Tibial artery (tissue), 4 donors: ENCODE measurements around the gene ZAP70.

Source experiments
- DNase-seq, 2 donors: peaks; one replicate each; pipeline ENCODE4 v3.0.0-alpha.2; 2019
- H3K27ac ChIP-seq, 2 donors: fragments of 200-600 bp; sonication (generic) in 1 of 2; 1 replicate in 1 of 2; 2 replicates in 1 of 2; pipeline ENCODE4 v1.5.1; 2018 to 2019; ENCODE audit warnings: mild to moderate bottlenecking in 1 of 2
- H3K27me3 ChIP-seq, 2 donors: fragments of 200-600 bp; sonication (generic) in 1 of 2; one replicate each; pipeline versions ENCODE4 v1.5.1 to v1.6.0; 2016 to 2019
- H3K36me3 ChIP-seq, 3 donors: fragments of 200-600 bp; sonication (generic) in 2 of 3; one replicate each; pipeline ENCODE4 v1.5.1; 2016 to 2019; ENCODE audit warnings: mild to moderate bottlenecking in 2 of 3
- H3K4me1 ChIP-seq, 4 donors: fragments of 200-600 bp; sonication (generic) in 2 of 4; 1 replicate in 3 of 4; 2 replicates in 1 of 4; pipeline ENCODE4 v1.5.1; 2016 to 2019
- H3K4me3 ChIP-seq, 2 donors: fragments of 200-600 bp; sonication (generic) in 1 of 2; 1 replicate in 1 of 2; 2 replicates in 1 of 2; pipeline ENCODE4 v1.5.1; 2018 to 2019; ENCODE audit warnings: mild to moderate bottlenecking in 2 of 2
- H3K9me3 ChIP-seq, 3 donors: fragments of 200-600 bp; sonication (generic) in 1 of 3; one replicate each; pipeline ENCODE4 v1.5.1; 2016 to 2019
- CTCF ChIP-seq, 2 experiments: fragments of 200-600 bp in 1 of 2; fragments of 450-650 bp in 1 of 2; IDR thresholded peaks; one replicate each; pipeline ENCODE4 v1.5.1; 2017 to 2019; ENCODE audit warnings: antibody characterized with exemption in 2 of 2, mild to moderate bottlenecking in 1 of 2, moderate library complexity in 1 of 2
- intact Hi-C: fragments of 100-400 bp; cut with DNase I; formaldehyde crosslinking; loops from one replicate; pipeline ENCODE4 v1.15.0; 2023; ENCODE audit warnings: low total_unique reads

The ZAP70 gene

GRCh38 chr2:97719362-97720155 is 6.2 kb downstream of the ZAP70 start:
- TF ChIP-seq CTCF (IDR thresholded peaks at IDR 0.05): no peak
- intact Hi-C loops: no loop called here
- Histone ChIP-seq H3K4me1 (no peaks in the 10 kb centered on the region), H3K27me3 (peaks cover 0 to 9% of the 10 kb centered on the region in 2 donors), H3K4me3 (no peak overlapping the region), H3K27ac (no peak overlapping the region), H3K36me3 (no peaks in the 10 kb centered on the region), H3K9me3 (no peaks in the 10 kb centered on the region)
- DNase-seq: peak in 1 of 2 donors; percentile 13

- TF ChIP-seq CTCF (IDR thresholded peaks at IDR 0.05): no peak
- Histone ChIP-seq H3K36me3 (no peaks in the 10 kb centered on the region), H3K4me3 (no peak overlapping the region), H3K4me1 (no peaks in the 10 kb centered on the region), H3K9me3 (no peaks in the 10 kb centered on the region), H3K27me3 (peaks cover 0 to 13% of the 10 kb centered on the region in 2 donors), H3K27ac (no peak overlapping the region)
- DNase-seq: no peak
- intact Hi-C loops: no loop called here
Observed at GRCh38 chr2:97720746-97721145, 7.4 kb downstream of the ZAP70 start.

GRCh38 chr2:97722227-97722626 is 8.9 kb downstream of the ZAP70 start:
- DNase-seq: peak in 1 of 2 donors; percentile 1
- no peaks in the 10 kb centered on the region for H3K4me1 ChIP-seq
- peaks cover 0 to 13% of the 10 kb centered on the region in 2 donors for H3K27me3 ChIP-seq
- H3K27ac ChIP-seq: no peak overlapping the region
- H3K9me3 ChIP-seq: no peaks in the 10 kb centered on the region
- no peaks in the 10 kb centered on the region for H3K36me3 ChIP-seq
- intact Hi-C loops: no loop called here
- H3K4me3 ChIP-seq: no peak overlapping the region
- no peak for TF ChIP-seq CTCF (IDR thresholded peaks at IDR 0.05)

GRCh38 chr2:97723156-97724072 is 10.0 kb downstream of the ZAP70 start:
- Histone ChIP-seq H3K27me3 (peaks cover 0 to 13% of the 10 kb centered on the region in 2 donors), H3K4me1 (no peaks in the 10 kb centered on the region), H3K9me3 (no peaks in the 10 kb centered on the region), H3K4me3 (no peak overlapping the region), H3K27ac (no peak overlapping the region), H3K36me3 (no peaks in the 10 kb centered on the region)
- intact Hi-C loops: no loop called here
- DNase-seq: peak in 1 of 2 donors; percentile 1
- TF ChIP-seq CTCF (IDR thresholded peaks at IDR 0.05): no peak

- no peak overlapping the region for H3K27ac ChIP-seq
- no peak for TF ChIP-seq CTCF (IDR thresholded peaks at IDR 0.05)
- DNase-seq: no peak
- no peaks in the 10 kb centered on the region for H3K36me3 ChIP-seq
- H3K4me1 ChIP-seq: no peaks in the 10 kb centered on the region
- H3K4me3 ChIP-seq: no peak overlapping the region
- no peaks in the 10 kb centered on the region for H3K9me3 ChIP-seq
- intact Hi-C loops: no loop called here
- peaks cover 0 to 13% of the 10 kb centered on the region in 2 donors for H3K27me3 ChIP-seq
Observed at GRCh38 chr2:97724073-97724410, 10.7 kb downstream of the ZAP70 start.
